ENCODE measurements around the gene ANKRD37.

DNA sequence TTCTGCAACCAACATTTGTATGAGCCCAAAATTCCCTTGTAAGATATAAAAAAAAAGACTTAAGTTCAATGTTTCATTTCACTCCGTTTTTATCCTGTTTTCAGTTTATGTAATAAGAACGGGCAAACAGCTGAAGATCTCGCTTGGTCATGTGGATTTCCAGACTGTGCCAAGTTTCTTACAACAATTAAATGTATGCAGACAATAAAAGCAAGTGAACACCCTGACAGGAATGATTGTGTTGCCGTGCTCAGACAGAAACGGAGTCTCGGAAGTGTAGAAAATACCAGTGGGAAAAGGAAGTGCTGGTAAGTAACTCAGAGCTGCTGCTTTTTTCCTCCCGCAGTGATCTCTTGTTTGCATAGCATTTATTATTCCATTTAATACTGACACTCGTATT, 2.8 kb downstream of the ANKRD37 start:
- TF ChIP-seq, protein P1, sequence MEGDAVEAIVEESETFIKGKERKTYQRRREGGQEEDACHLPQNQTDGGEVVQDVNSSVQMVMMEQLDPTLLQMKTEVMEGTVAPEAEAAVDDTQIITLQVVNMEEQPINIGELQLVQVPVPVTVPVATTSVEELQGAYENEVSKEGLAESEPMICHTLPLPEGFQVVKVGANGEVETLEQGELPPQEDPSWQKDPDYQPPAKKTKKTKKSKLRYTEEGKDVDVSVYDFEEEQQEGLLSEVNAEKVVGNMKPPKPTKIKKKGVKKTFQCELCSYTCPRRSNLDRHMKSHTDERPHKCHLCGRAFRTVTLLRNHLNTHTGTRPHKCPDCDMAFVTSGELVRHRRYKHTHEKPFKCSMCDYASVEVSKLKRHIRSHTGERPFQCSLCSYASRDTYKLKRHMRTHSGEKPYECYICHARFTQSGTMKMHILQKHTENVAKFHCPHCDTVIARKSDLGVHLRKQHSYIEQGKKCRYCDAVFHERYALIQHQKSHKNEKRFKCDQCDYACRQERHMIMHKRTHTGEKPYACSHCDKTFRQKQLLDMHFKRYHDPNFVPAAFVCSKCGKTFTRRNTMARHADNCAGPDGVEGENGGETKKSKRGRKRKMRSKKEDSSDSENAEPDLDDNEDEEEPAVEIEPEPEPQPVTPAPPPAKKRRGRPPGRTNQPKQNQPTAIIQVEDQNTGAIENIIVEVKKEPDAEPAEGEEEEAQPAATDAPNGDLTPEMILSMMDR (IDR thresholded peaks at IDR 0.05) = no peak
- no peak for TF ChIP-seq POLR2A (IDR thresholded peaks at IDR 0.05)
